Adrenal gland (tissue), 5 donors: ENCODE data around the gene KLHL21.

Experiments
- POLR2A ChIP-seq, 2 donors: fragments of 450-650 bp; IDR thresholded peaks; one replicate each; pipeline ENCODE4 v1.6.1; 2017; ENCODE audit warnings: antibody characterized with exemption in 2 of 2, mild to moderate bottlenecking in 2 of 2, moderate library complexity in 1 of 2
- TF ChIP-seq, protein P1 (sequence below), 6 experiments: fragments of 450-650 bp in 4 of 6; fragments of 200-600 bp in 2 of 6; sonication (generic) in 1 of 6; IDR thresholded peaks; 1 replicate in 5 of 6; 2 replicates in 1 of 6; pipeline versions ENCODE4 v1.5.1 to v1.8.0; 2016 to 2021; ENCODE audit warnings: antibody characterized with exemption in 6 of 6, mild to moderate bottlenecking in 2 of 6, moderate library complexity in 1 of 6
- donor health status: DM: no; HTN: no; CAD: no.

- TF ChIP-seq, protein P1, sequence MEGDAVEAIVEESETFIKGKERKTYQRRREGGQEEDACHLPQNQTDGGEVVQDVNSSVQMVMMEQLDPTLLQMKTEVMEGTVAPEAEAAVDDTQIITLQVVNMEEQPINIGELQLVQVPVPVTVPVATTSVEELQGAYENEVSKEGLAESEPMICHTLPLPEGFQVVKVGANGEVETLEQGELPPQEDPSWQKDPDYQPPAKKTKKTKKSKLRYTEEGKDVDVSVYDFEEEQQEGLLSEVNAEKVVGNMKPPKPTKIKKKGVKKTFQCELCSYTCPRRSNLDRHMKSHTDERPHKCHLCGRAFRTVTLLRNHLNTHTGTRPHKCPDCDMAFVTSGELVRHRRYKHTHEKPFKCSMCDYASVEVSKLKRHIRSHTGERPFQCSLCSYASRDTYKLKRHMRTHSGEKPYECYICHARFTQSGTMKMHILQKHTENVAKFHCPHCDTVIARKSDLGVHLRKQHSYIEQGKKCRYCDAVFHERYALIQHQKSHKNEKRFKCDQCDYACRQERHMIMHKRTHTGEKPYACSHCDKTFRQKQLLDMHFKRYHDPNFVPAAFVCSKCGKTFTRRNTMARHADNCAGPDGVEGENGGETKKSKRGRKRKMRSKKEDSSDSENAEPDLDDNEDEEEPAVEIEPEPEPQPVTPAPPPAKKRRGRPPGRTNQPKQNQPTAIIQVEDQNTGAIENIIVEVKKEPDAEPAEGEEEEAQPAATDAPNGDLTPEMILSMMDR (IDR thresholded peaks at IDR 0.05): no peak
- no peak for TF ChIP-seq POLR2A (IDR thresholded peaks at IDR 0.05)
These were observed 57.8 kb downstream of the KLHL21 start for GRCh38 chr1:6544831-6545230.
